H7 (cell line): ENCODE measurements around the gene CACNA2D2. TPM values are rescaled to one million over a fixed set of nuclear protein-coding genes. Genes with fewer than 3 reads are reported as not detected.

ENCODE experiments used
- DNase-seq: peaks from one replicate; pipeline ENCODE4 v3.0.0; 2012
- H3K27me3 ChIP-seq: 2 replicates; pipeline ENCODE4 v1.6.0; 2011; ENCODE audit warnings: mild to moderate bottlenecking, low read length; ENCODE audit not compliant: control insufficient read depth, insufficient read depth
- H3K36me3 ChIP-seq: replicated peaks from 2 replicates; pipeline ENCODE4 v1.5.1; 2011; ENCODE audit warnings: low read length; ENCODE audit not compliant: control insufficient read depth, insufficient read depth
- H3K4me3 ChIP-seq: 2 replicates; pipeline ENCODE4 v1.5.1; 2011; ENCODE audit warnings: low read depth, mild to moderate bottlenecking, control low read depth, low read length, moderate library complexity; ENCODE audit not compliant: insufficient read depth
- total RNA-seq: library from RNA; depleted of rRNA; stranded (reverse); fragments of >200 nt; shearing (Covaris generic); gene quantifications from 2 replicates; pipeline ENCODE4 v1.2.3, GENCODE V29; 2014

Gene CACNA2D2
- total RNA-seq, 1 experiment from 2014 or later = 5.9 TPM

GRCh38 chr3:50406487-50406886 is 96.9 kb downstream of the CACNA2D2 start:
- DNase-seq = no peak
- Histone ChIP-seq H3K4me3 (no peak overlapping the region), H3K27me3 (no peaks in the 10 kb centered on the region), H3K36me3 (no peaks in the 10 kb centered on the region)

- peak; percentile 91 for DNase-seq
- Histone ChIP-seq H3K36me3 (no peaks in the 10 kb centered on the region), H3K4me3 (no peak overlapping the region), H3K27me3 (no peaks in the 10 kb centered on the region)
Measured at GRCh38 chr3:50405249-50405648, 98.2 kb downstream of the CACNA2D2 start.

GRCh38 chr3:50401978-50402595 is 101.3 kb downstream of the CACNA2D2 start:
- Histone ChIP-seq H3K4me3 (no peak overlapping the region), H3K36me3 (no peaks in the 10 kb centered on the region), H3K27me3 (no peaks in the 10 kb centered on the region)
- no peak for DNase-seq

- DNase-seq = no peak
- Histone ChIP-seq H3K36me3 (no peaks in the 10 kb centered on the region), H3K4me3 (no peak overlapping the region), H3K27me3 (no peaks in the 10 kb centered on the region)
Measured at GRCh38 chr3:50396502-50396901, 106.9 kb downstream of the CACNA2D2 start.

GRCh38 chr3:50395070-50395860 is 108.2 kb downstream of the CACNA2D2 start:
- H3K36me3 ChIP-seq = no peaks in the 10 kb centered on the region
- no peaks in the 10 kb centered on the region for H3K27me3 ChIP-seq
- DNase-seq = no peak
- H3K4me3 ChIP-seq = no peak overlapping the region

GRCh38 chr3:50393061-50393460 is 110.4 kb downstream of the CACNA2D2 start:
- Histone ChIP-seq H3K36me3 (no peaks in the 10 kb centered on the region), H3K4me3 (no peak overlapping the region), H3K27me3 (no peaks in the 10 kb centered on the region)
- DNase-seq = no peak

- H3K36me3 ChIP-seq = no peaks in the 10 kb centered on the region
- no peak overlapping the region for H3K4me3 ChIP-seq
- H3K27me3 ChIP-seq = no peaks in the 10 kb centered on the region
- no peak for DNase-seq
Measured at GRCh38 chr3:50392101-50392715, 111.2 kb downstream of the CACNA2D2 start.

- Histone ChIP-seq H3K27me3 (no peaks in the 10 kb centered on the region), H3K4me3 (no peak overlapping the region), H3K36me3 (no peaks in the 10 kb centered on the region)
- no peak for DNase-seq
Measured at GRCh38 chr3:50390508-50391224, 112.8 kb downstream of the CACNA2D2 start.

- Histone ChIP-seq H3K4me3 (no peak overlapping the region), H3K27me3 (no peaks in the 10 kb centered on the region), H3K36me3 (no peaks in the 10 kb centered on the region)
- DNase-seq = no peak
Measured at GRCh38 chr3:50389414-50389767, 114.0 kb downstream of the CACNA2D2 start.

GRCh38 chr3:50388720-50389413 is 114.6 kb downstream of the CACNA2D2 start:
- Histone ChIP-seq H3K27me3 (no peaks in the 10 kb centered on the region), H3K4me3 (no peak overlapping the region), H3K36me3 (no peaks in the 10 kb centered on the region)
- no peak for DNase-seq

GRCh38 chr3:50388016-50388719 is 115.3 kb downstream of the CACNA2D2 start:
- no peaks in the 10 kb centered on the region for H3K27me3 ChIP-seq
- DNase-seq = peak; percentile 96

GRCh38 chr3:50385754-50386153 is 117.7 kb downstream of the CACNA2D2 start:
- H3K36me3 ChIP-seq = no peaks in the 10 kb centered on the region
- H3K27me3 ChIP-seq = no peaks in the 10 kb centered on the region
- no peak for DNase-seq
- H3K4me3 ChIP-seq = no peak overlapping the region

More at GRCh38 chr3:50388016-50388719, 115.3 kb downstream of the CACNA2D2 start:
- no peak overlapping the region for H3K4me3 ChIP-seq
- no peaks in the 10 kb centered on the region for H3K36me3 ChIP-seq

- no peak for DNase-seq
- Histone ChIP-seq H3K36me3 (no peaks in the 10 kb centered on the region), H3K27me3 (no peaks in the 10 kb centered on the region), H3K4me3 (no peak overlapping the region)
Measured at GRCh38 chr3:50383750-50384149, 119.7 kb downstream of the CACNA2D2 start.

GRCh38 chr3:50382722-50383121 is 120.7 kb downstream of the CACNA2D2 start:
- no peak for DNase-seq
- H3K27me3 ChIP-seq = no peaks in the 10 kb centered on the region
- H3K36me3 ChIP-seq = no peaks in the 10 kb centered on the region
- H3K4me3 ChIP-seq = no peak overlapping the region
